ENCODE results near the gene HCN4. TPM values are rescaled to one million over a fixed set of nuclear protein-coding genes. Genes with fewer than 3 reads are reported as not detected.

HCN4 gene
- total RNA-seq, 4 donors from 2014 or later, result under 0.01 to 0.10 TPM; not detected in 2

- DNase-seq, result peak; percentile 70 to 72
- intact Hi-C loops (cut with DNase I), result no loop called here
- Histone ChIP-seq H3K4me3 (replicated peaks in 1 of 3) (no peak overlapping the region), H3K27ac (no peak overlapping the region), H3K36me3 (no peaks in the 10 kb centered on the region), H3K9me3 (no peaks in the 10 kb centered on the region), H3K27me3 (no peaks in the 10 kb centered on the region), H3K4me1 (peaks cover 18 to 31% of the 10 kb centered on the region in 2 donors)
- WGBS, 2 donors, result 42% methylated on average over 5 of the region's 5 CpGs
- TF ChIP-seq POLR2A (IDR thresholded peaks at IDR 0.05), result no peak
- peak; percentile 36 to 94 (median 84) for TF ChIP-seq CTCF (IDR thresholded peaks at IDR 0.05)
Measured at GRCh38 chr15:73273181-73274002, 95.4 kb downstream of the HCN4 start.

GRCh38 chr15:73270366-73271097 lies 98.2 kb downstream of the HCN4 start:
- WGBS, 2 donors, result 36 to 39% methylated on average over 3 of the region's 3 CpGs
- Histone ChIP-seq H3K27ac (peak overlapping the region; percentile 20 to 91 (median 60)), H3K27me3 (no peaks in the 10 kb centered on the region), H3K9me3 (no peaks in the 10 kb centered on the region), H3K4me3 (replicated peaks in 1 of 3) (no peak overlapping the region), H3K36me3 (no peaks in the 10 kb centered on the region), H3K4me1 (peaks cover 19 to 34% of the 10 kb centered on the region in 2 donors)
- no peak for TF ChIP-seq POLR2A (IDR thresholded peaks at IDR 0.05)
- no peak for TF ChIP-seq CTCF (IDR thresholded peaks at IDR 0.05)
- peak; percentile 26 to 29 for DNase-seq
- intact Hi-C loops (cut with DNase I), result no loop called here

Other genes with a start within 250 kb of the HCN4 start
- not detected for gene REC114, start 74.2 kb upstream of the HCN4 start, total RNA-seq

Data from thyroid gland (tissue), 4 donors.